ENCODE measurements around the gene CLHC1.
A peak's percentile ranks its signal among the peaks of the same experiment; 100 is the strongest.
"Not testable (repeated sequence)": the region's sequence is repeated elsewhere in the genome, so short reads cannot be mapped to it uniquely, and the experiment has no call there.

The CLHC1 gene

GRCh38 chr2:55232084-55232862 lies at the start of gene CLHC1, which contains the start of gene RPS27A:
CLHC1 (minus strand) TSS chr2:55232293; CDS start chr2:55222411, 9,882 bp downstream.
RPS27A (plus strand) TSS chr2:55232688; CDS start chr2:55232825, 137 bp downstream.
- DNase-seq (ENCODE audit: low read depth in 2 of 2): peak; percentile 88 to 89

GRCh38 chr2:55280851-55281546 lies 48.9 kb upstream of the CLHC1 start:
- not testable (repeated sequence) for DNase-seq (ENCODE audit: low read depth in 2 of 2)

GRCh38 chr2:55279859-55280424 lies 47.8 kb upstream of the CLHC1 start:
- not testable (repeated sequence) for DNase-seq (ENCODE audit: low read depth in 2 of 2)

GRCh38 chr2:55279214-55279835 lies 47.2 kb upstream of the CLHC1 start:
- not testable (repeated sequence) for DNase-seq (ENCODE audit: low read depth in 2 of 2)

GRCh38 chr2:55277310-55277709 lies 45.2 kb upstream of the CLHC1 start:
- DNase-seq (ENCODE audit: low read depth in 2 of 2): no peak

GRCh38 chr2:55274346-55274745 lies 42.3 kb upstream of the CLHC1 start:
- DNase-seq (ENCODE audit: low read depth in 2 of 2): not testable (repeated sequence)

GRCh38 chr2:55269645-55269990 lies 37.5 kb upstream of the CLHC1 start:
- no peak for DNase-seq (ENCODE audit: low read depth in 2 of 2)

GRCh38 chr2:55268907-55269644 lies 37.0 kb upstream of the CLHC1 start, which contains the start of gene MTIF2:
MTIF2 (minus strand) TSS chr2:55269231; CDS start chr2:55263858, 5,373 bp downstream.
- DNase-seq (ENCODE audit: low read depth in 2 of 2): peak; percentile 83

GRCh38 chr2:55268288-55268906 lies 36.3 kb upstream of the CLHC1 start:
- DNase-seq (ENCODE audit: low read depth in 2 of 2): no peak

- DNase-seq (ENCODE audit: low read depth in 2 of 2): not testable (repeated sequence)
These were observed 27.5 kb upstream of the CLHC1 start for GRCh38 chr2:55259586-55259985.

- no peak for DNase-seq (ENCODE audit: low read depth in 2 of 2)
These were observed 20.7 kb upstream of the CLHC1 start for GRCh38 chr2:55252832-55253231.

- DNase-seq (ENCODE audit: low read depth in 2 of 2): no peak
These were observed 14.9 kb upstream of the CLHC1 start for GRCh38 chr2:55247025-55247424.

- DNase-seq (ENCODE audit: low read depth in 2 of 2): no peak
These were observed 13.3 kb upstream of the CLHC1 start for GRCh38 chr2:55245411-55245810.

GRCh38 chr2:55242617-55243016 lies 10.5 kb upstream of the CLHC1 start:
- DNase-seq (ENCODE audit: low read depth in 2 of 2): no peak

- DNase-seq (ENCODE audit: low read depth in 2 of 2): not testable (repeated sequence)
These were observed 9.5 kb upstream of the CLHC1 start for GRCh38 chr2:55241582-55241981.

- DNase-seq (ENCODE audit: low read depth in 2 of 2): no peak
These were observed 7.6 kb upstream of the CLHC1 start for GRCh38 chr2:55239656-55240222.

- DNase-seq (ENCODE audit: low read depth in 2 of 2): no peak
These were observed 5.0 kb upstream of the CLHC1 start for GRCh38 chr2:55236992-55237543.

- no peak for DNase-seq (ENCODE audit: low read depth in 2 of 2)
These were observed 3.8 kb upstream of the CLHC1 start for GRCh38 chr2:55235724-55236538.

- DNase-seq (ENCODE audit: low read depth in 2 of 2): no peak
These were observed 1.5 kb upstream of the CLHC1 start for GRCh38 chr2:55233658-55233940.

All from stimulated activated CD8-positive, alpha-beta memory T cell treated with anti-CD3 and anti-CD28 coated beads, Interleukin-7, amount 100 ng/mL, for 4 hours (primary cell).